Gastrocnemius medialis (tissue), 4 donors: ENCODE data around the gene HSPA4.

Source experiments
- POLR2A ChIP-seq, 2 donors: fragments of 450-650 bp; IDR thresholded peaks; one replicate each; pipeline ENCODE4 v1.6.1; 2017; ENCODE audit warnings: antibody characterized with exemption in 2 of 2, mild to moderate bottlenecking in 2 of 2, moderate library complexity in 2 of 2
- TF ChIP-seq, protein P1 (sequence below), 5 experiments: fragments of 450-650 bp in 3 of 5; fragments of 200-600 bp in 2 of 5; sonication (generic) in 2 of 5; IDR thresholded peaks in 4 of 5; conservative IDR thresholded peaks in 1 of 5; 1 replicate in 4 of 5; 2 replicates in 1 of 5; pipeline ENCODE4 v1.5.1; 2016 to 2019; ENCODE audit warnings: antibody characterized with exemption in 5 of 5, mild to moderate bottlenecking in 3 of 5, moderate library complexity in 3 of 5

DNA sequence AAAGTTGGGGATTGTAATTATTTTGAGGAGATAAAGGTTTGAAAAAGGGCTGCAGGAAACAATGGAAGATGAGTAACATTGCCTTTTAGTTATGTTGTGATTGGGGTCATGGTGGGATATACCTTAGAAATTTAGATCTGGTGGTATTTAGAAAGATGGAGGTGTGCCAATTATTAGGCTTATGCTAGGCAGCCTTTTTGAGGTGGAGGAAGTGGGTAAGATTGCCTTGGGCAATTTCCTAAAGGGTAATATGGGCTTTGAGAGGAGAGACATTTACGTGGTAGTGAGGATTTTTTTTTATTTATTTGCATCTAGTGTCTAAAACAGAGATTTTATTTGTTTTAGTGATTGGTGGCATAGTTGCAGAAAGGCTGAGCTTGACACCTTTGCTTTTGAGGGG, 10.5 kb downstream of the HSPA4 start:
- TF ChIP-seq, protein P1, sequence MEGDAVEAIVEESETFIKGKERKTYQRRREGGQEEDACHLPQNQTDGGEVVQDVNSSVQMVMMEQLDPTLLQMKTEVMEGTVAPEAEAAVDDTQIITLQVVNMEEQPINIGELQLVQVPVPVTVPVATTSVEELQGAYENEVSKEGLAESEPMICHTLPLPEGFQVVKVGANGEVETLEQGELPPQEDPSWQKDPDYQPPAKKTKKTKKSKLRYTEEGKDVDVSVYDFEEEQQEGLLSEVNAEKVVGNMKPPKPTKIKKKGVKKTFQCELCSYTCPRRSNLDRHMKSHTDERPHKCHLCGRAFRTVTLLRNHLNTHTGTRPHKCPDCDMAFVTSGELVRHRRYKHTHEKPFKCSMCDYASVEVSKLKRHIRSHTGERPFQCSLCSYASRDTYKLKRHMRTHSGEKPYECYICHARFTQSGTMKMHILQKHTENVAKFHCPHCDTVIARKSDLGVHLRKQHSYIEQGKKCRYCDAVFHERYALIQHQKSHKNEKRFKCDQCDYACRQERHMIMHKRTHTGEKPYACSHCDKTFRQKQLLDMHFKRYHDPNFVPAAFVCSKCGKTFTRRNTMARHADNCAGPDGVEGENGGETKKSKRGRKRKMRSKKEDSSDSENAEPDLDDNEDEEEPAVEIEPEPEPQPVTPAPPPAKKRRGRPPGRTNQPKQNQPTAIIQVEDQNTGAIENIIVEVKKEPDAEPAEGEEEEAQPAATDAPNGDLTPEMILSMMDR (IDR thresholded peaks at IDR 0.05 in 4 of 5, conservative IDR thresholded peaks at IDR 0.05 in 1 of 5): no peak
- TF ChIP-seq POLR2A (IDR thresholded peaks at IDR 0.05): no peak
